GM21529 (cell line): Measurements from ENCODE around the gene PTP4A2.
"Not testable (repeated sequence)": the region's sequence is repeated elsewhere in the genome, so short reads cannot be mapped to it uniquely, and the experiment has no call there.

Experiments used
- ATAC-seq: cut with Tn5 transposase; IDR thresholded peaks from one replicate; pipeline ENCODE4 v1.9.1; 2021; ENCODE audit not compliant: unreplicated experiment

PTP4A2 gene

GRCh38 chr1:31926252-31926651 lies 11.9 kb downstream of the PTP4A2 start:
- no peak for ATAC-seq

GRCh38 chr1:31925824-31926223 lies 12.3 kb downstream of the PTP4A2 start:
- ATAC-seq = not testable (repeated sequence)

DNA sequence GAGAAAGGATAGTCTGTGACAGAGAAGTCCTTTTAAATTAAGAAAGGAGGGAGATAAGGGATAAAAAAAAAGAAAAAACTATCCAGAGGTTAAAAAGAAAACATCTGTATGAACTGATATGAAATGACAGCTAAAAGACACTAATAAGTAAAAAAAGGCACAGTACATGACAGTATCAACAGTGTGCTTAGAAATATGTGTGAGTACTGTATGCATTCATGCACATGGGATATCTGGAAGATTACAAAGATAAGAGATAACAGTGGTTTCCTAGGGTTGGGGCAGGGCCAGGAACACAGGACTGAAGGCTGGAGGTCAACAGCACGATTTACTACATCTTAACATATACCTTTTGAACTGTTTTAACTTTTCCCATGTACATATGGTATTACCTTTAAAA lies 13.3 kb downstream of the PTP4A2 start:
- ATAC-seq = no peak

DNA sequence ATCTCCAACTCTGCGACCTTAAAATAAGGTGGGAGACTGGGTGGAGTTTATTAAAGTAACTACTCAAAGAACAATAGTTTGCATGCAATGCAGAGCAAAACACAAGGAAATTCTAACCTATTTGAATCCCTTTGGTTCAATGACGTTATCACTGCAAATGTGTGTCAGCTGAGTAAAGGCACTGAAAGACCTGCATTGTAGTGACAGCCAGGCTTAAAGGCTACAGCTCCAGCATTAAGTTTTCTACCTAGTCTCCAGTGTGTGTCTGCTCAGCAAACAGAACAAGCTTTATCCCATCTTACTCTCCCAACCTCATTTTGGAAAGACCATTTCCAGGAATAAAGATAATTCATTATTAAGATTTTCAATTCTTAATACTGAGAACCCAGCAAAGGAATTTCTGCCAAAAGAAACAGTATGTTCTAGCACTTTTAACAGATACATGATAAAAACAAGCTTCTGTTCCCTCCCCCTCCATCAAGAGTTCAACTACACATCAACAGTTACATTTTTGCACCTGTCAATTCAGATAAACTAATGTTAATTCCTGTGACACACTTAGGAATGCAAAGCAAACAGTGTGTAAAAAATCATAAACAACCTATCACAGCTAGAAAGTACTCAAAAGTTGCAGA lies 14.2 kb downstream of the PTP4A2 start:
- no peak for ATAC-seq

DNA sequence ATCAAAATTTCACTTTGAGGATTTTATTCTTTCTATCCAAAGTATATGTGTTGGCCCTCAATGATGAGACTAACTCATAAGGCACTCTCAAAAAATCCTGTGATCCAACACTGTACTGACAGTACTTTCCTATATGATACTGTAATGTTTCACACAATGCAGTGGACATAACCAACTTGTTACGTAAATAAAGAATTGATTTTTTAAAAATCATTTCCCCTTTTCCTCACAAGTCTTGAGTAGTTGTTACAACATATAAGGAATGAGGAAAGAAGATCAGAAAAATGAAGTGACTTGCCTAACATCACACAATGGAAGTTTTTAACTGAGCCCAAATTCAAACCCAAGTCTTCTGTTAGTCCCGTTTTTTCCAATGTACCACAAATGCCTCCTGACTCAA lies 17.2 kb downstream of the PTP4A2 start:
- ATAC-seq = no peak

- ATAC-seq = no peak
Observed at GRCh38 chr1:31919591-31919990, 18.6 kb downstream of the PTP4A2 start.

- no peak for ATAC-seq
Observed at GRCh38 chr1:31915438-31915837, 22.7 kb downstream of the PTP4A2 start.

GRCh38 chr1:31913968-31914367 lies 24.2 kb downstream of the PTP4A2 start:
- ATAC-seq = no peak

- ATAC-seq = no peak
Observed at GRCh38 chr1:31912839-31913239, 25.3 kb downstream of the PTP4A2 start.

- ATAC-seq = no peak
Observed at GRCh38 chr1:31911994-31912780, 26.0 kb downstream of the PTP4A2 start.

DNA sequence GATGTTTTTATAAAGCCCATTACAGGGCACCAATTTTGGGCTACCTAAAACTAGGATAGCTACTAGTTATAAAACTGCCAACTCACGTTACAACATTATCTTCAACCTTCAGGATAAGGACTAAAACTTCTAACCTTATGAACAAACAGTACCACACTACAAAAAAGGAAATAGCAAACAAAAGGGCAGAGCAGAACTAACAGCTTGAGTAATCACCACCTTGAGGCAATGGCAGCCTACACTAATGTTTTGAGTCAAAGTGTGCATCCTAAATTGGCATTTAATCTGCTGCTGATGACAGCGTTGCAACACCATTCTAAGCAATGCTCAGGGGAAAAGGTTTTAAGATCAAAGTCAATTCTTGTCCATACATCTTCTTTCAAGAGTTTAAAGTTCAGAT lies 27.2 kb downstream of the PTP4A2 start:
- no peak for ATAC-seq

- ATAC-seq = no peak
Observed at GRCh38 chr1:31909691-31910090, 28.5 kb downstream of the PTP4A2 start.

GRCh38 chr1:31906557-31906956 lies 31.6 kb downstream of the PTP4A2 start:
- no peak for ATAC-seq

DNA sequence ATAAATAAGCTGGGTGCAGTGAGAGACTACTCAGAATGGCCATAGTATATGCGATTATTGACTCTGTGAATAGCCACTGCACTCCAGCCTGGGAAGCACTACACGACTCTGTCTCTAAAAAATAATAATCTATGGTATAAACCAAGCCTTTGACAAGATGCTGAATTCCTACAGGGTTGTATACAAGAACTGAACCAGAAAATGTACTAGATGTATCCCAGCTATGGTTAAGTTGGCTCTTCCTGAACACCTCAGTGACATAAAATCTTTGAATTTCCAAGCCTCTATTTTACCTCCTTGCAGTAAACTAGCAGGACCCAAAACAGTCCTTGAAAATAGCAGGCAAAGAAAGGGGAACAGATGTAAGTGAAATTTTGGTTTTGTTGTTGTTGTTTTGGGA lies 32.5 kb downstream of the PTP4A2 start:
- no peak for ATAC-seq

- no peak for ATAC-seq
Observed at GRCh38 chr1:31905093-31905509, 33.1 kb downstream of the PTP4A2 start.

DNA sequence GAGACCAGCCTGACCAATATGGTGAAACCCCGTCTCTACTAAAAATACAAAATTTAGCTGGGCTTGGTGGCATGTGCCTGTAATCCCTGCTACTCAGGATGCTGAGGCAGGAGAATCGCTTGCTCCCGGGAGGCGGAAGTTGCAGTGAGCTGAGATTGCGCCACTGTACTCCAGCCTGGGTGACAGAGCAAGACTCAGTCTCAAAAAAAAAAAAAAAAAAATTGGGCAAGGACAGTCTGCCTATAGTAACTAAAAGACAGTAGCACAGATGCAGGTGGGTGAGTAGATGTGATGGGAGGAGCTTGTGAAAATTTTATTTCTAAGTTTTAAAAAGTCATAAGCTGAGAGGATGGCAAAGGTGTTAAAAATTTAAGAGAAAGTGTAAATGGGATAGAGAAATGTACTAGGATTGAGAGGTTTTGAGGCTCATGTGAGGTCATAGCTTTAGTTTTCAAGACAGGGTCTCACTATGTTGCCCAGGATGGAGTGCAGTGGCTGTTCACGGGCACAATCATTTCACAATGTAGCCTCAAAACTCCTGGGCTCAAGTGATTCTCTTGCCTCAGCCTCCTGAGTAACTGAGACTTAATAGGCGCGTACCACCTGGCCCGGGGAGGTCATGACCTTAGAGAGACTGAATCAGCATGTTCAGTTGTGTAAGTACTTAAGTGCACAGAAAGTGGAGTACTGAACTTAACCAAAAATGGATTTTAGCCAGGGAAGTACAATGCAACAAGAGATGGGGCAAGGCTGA lies 33.7 kb downstream of the PTP4A2 start:
- no peak for ATAC-seq

DNA sequence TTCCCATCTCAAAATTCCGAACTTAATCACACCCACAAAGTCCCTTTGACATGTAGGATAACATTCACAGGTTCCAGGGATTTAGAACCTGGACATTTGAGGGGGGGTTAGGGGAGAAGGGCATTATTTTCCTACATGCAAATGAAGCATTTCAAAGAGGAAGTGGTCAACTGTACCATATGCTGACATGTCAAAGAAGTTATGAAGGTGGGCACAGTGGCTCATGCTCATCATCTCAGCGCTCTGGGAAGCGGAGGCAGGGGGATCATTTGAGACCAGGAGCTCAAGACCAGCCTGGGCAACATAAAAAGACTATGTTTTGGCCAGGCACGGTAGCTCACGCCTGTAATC lies 35.7 kb downstream of the PTP4A2 start:
- ATAC-seq = no peak

DNA sequence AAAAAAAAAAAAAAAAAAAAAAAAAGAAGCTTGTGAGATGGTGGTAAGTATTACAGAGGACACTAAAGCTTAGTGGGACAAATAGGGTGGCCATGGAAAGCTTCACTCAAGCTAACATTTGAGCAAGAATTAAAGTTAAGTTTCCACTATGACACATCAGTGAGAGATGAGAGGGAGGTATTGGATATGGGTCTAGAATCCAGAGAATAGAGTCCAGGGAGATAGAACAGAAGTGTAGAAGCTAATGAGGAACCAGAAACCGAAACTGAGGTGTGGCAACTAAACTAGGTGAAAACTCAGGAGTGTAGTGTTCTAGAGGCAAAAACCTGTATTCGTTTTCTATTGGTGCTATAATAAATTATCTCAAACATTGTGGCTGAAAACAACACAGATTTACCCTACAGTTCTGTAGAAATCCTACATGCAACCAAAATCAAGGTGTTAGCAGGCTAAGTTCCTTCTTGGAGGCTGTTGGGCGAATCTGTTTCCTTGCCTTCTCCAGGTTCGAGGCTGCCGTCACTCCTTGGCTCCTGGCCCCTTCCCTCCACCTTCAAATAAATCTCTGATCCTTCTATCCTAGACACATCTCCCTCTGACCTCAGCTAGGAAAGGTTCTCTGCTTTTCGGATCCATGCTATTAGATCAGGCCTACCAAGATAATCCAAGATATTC lies 36.2 kb downstream of the PTP4A2 start:
- no peak for ATAC-seq

GRCh38 chr1:31900790-31901189 lies 37.4 kb downstream of the PTP4A2 start:
- no peak for ATAC-seq

DNA sequence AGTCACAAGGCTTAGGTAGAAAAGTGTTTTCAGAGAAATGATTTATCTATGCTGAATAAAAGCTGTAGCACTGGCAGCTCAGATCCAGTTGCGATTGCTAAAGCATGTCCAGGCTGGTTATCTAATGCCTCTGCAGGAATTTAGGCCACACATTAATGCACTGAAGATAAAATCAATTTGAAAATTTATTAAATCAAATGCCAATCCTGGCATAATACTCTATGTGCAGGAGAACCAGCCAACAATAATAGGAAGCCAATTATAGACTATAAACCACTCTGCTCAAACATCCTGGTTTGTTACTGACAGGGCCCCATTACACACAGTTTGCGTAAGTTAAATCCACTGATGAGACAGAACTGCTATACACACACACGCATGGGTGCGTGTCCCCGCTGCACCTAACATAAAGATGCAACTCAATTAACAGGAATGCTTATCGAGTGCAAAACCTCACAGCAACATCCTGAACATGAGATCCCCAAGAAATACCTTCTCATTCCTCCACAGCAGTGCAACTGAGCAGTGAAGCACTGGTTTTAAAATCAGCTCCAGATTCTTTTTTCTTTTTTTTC lies 40.6 kb downstream of the PTP4A2 start:
- ATAC-seq = no peak
